NK-92 treated with Interleukin-12 subunit alpha and Interleukin-12 subunit beta, amount 100 ng/mL, for 24 hours (cell line): Measurements from ENCODE around the gene TAF15.

ENCODE experiments used
- DNase-seq: peaks from one replicate; lab custom pipeline; 2025; lab: John Stamatoyannopoulos, UW

TAF15 gene

DNA sequence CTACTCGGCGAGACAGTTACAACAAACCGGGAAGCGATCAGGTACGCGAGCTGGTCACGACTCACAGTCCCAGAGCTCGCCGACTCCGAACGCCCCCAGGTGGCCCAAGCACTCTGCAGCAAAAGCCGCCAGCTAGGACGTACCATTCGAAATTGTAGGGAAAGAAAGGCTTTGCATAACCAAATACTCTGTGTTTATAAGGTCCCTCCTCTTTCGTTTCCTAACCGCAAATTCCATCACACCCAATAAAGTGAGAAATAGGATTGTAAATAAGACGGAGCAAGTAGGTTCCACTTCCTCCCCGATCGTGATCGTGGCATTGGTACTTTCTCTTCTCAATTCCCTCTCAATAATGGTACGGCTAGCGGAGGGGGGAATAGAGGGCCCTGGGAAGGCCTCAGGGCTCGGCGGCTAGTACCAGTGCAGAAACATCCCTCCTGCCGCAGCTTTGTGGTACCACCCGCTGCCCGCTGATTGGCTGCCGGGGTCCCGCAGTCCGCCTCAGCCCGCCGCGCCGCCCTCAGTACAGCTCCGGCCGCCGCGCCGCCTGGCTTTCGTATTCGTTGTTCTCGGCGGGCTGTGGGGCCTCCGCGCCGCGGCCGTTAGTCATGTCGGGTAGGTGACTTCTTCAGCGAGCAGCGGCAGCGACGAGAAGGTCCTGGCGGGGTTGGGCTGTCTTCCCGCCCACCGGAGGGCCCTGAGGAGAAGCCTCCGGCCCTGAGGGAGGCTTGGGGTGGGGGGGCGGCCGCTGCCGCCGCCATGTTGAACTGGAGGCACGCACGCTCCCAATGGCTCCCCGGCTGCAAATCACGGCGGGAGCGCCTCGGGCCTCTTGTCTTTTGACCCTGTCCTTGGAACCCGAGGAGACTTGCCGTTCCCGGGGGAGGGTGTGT lies at the start of gene TAF15:
Gene TAF15 (plus strand): TSS at position 523 of the 893 bp plus-strand sequence. CDS start 86 bp downstream, at position 609.
- peak; percentile 94 for DNase-seq

DNA sequence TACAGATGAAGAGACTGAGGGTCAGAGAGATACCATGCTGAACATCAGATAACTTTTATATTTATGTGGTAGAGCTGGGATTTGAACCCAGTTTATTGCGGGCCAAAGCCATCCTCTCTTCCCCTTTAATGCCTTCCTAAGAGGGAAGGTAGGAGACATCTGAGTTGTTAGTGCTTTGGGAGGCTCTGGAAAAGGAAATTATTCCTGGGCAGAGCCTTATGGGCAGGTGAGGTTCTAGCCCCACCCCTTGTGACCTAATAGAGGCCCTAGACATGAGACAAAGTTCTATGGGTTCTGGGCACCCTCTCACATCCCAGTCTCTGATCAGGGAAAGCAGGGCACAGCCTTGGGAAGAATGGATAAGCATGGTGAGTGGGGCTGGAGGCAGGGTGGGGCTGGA lies 48.7 kb upstream of the TAF15 start, which contains the start of gene C17orf50:
Gene C17orf50 (plus strand): TSS at position 301 of the 400 bp plus-strand sequence. CDS start 55 bp downstream, at position 356.
- no peak for DNase-seq

DNA sequence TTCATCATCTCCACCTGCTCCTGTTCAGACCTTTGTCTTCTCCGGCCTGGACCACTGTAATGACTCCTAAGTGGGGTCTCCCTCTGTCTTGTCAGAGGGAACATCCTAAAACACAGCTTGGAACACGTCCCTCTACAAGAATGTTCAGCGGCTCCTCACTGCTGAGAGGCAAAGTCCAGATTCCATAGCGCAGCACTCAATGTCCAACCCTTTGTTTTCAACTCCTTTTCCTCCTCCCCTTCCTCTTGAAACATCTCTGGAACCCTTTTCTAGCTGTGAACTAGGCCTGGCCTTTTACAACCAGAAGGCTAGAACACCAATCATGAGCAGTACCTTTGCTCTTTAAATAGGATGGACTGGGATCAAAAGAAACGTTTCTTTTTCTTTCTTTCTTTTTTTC lies 47.7 kb upstream of the TAF15 start:
- DNase-seq, result no peak

DNA sequence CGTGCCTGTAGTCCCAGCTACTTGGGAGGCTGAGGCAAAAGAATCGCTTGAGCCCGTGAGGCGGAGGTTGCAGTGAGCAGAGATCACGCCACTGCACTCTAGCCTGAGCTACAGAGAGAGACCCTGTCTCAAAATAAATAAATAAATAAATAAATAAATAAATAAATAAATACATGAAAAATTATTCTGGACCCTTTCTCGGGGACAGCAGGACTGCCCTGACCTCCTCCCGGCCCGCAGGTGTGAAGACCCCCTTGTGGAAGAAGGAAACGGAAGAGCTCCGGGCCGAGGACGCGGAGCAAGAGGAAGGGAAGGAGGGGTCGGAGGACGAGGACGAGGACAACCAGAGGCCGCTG lies 45.5 kb upstream of the TAF15 start:
- no peak for DNase-seq

DNA sequence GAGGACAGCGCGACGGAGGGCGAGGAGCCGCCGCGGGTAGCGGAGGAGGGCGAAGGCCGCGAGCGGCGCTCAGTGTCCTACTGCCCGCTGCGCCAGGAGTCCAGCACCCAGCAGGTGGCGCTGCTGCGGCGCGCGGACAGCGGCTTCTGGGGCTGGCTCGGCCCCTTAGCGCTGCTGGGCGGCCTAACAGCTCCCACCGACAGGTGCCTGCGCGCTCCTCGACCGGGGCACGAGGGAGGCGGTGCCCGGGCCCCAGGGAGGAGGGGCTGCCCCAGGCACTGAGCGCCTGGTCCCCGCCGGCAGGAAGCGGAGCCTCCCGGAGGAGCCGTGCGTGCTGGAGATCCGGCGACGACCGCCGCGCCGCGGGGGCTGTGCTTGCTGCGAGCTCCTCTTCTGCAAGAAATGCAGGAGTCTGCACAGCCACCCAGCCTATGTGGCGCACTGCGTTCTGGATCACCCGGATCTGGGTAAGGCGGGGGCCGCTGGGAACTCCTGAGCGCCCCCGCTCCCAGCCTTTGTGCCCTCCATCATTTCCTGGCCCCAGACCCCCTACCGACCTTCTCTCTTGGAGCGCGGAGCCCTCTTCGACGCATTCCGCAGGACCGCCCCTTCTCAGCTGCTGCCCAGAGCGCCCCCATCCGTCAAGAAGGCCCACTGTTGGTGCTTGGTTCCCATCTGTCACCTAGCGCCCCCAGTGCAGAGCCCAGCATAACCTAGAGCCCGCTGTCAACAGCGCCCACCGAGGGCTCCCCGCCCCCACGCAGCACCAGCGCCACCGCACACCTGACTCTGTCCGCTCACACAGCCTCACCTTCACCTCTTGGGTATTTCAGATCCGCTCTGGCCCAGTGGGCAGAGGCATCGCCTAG lies 44.9 kb upstream of the TAF15 start:
- DNase-seq, result peak; percentile 66

DNA sequence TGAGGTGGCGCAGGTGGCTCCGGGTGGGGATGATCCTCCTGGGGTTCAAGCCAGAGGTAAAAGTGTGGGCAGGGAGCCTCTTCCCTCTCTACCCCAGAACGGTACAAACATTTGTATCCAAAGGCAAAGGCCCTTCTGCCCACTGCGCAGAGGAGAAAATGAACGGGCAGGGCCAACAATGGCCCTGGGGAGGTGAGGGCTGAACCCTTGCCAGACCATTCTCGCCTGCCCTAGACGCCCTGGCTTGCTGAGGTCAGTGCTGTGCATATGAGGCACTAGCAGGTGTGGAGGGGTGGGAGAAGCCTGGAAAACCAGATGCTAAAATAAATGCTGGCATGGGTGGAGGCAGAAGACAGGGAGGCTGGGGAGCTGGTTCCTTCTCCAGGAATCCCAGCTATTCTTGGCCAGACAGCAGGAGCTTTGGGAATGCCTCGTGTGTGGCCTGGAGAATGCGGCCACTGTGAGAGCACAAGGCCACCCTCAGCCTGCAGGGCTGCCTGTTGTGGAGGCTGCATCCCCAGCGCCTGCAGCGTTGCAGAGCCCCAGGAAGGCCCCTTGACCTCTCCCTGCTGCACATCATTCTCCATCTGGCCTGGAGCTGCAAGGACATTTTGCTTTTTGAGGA lies 44.1 kb upstream of the TAF15 start:
- DNase-seq, result no peak

DNA sequence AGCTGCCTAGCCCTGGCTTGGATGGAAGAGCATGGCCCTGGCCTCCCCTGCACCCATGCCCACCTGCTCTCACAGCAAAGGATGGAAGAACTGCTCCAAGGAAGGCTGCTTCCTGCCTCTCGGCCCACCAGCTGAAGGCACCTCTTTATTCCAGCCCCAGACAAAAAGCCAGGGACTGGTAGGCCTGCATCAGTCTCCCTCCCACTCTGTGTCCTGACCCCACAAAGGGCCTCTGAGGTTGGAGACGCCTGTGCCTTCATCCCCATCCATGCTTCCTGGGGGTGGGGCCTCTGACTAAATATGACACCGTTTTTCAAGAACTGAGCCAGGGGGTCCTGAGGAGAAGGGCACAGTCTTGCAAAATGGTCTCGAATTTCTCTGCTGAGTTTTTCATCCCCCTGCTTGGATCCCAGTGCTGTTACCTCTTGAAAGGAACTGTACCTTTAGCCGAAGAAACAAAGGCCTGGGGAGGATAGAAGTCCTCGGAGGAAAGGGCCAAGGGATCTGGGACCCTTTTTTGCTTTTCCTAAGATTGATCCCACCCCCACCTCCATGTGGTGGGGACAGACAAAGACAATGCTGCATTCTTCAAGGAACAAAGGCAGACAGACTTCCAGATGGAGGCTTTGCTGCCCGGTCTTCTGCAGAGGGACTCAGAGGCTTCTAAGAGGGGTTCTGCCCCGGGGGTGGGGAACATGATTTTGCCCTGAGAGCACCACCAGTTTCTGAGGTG lies 43.4 kb upstream of the TAF15 start:
- no peak for DNase-seq

DNA sequence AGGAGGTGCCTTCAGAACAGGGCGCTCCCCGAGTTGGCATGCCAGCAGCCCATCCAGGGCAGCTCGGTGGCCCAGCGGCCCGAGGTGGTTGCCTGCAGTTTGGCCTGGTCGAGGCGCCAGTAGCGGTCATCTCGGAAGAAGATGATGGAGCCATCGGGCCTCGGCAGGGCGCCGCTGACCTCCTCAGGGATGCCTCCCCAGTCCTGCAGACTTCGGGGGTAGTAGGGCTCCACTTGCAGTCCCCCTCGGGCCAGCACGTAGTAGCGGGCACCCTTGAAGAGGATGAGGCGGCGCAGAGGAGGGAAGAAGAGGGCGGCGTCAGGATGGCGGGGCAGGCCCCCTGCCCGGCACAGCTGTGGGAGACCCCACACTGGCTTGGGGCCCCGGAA lies 42.8 kb upstream of the TAF15 start:
- no peak for DNase-seq

DNA sequence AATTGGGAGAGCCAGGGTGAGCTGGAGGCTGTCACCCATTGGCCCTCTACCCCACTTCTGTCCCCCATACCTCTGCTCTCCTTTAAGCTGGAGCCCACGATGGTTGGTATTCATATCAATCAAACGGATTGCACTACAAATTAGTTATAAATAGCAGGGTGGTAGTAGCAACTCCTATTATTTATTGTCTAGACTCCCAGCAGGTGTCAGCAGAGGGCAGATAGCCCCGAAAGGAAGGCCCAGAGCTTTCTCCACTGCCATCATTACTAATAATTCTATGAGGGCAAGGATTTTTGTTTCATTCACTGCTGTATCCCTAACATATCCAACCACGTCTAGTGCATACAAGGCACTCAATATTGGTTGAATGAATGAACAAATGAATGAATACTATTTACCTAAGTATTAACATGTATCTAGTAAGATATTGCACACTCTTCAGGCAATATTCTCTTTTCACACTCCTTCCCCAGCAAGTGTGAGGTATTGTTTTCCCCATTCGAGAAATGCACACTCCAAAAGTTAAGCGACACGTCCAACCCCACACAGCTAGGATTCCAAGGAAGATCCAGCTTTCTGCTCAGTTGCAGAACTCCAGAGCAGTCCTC lies 42.3 kb upstream of the TAF15 start:
- DNase-seq, result no peak

DNA sequence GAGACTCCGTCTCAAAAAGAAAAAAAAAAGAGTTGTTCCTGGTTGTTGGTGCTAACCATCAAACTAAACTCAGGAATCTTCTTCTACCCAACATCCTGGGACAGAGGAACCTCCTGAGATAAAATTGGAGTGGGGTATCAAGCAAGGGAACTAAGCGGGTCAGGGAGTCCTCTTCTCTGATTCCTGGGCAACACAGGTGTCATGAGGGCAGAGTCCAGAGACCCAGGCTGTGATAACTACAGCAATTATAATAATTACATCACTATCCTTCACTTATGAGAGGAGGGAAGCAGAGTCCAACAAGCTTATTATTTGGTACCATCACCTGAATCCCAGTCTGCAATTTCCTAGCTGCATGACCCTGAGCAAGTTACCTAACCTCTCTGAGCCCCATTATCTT lies 40.5 kb upstream of the TAF15 start:
- no peak for DNase-seq

DNA sequence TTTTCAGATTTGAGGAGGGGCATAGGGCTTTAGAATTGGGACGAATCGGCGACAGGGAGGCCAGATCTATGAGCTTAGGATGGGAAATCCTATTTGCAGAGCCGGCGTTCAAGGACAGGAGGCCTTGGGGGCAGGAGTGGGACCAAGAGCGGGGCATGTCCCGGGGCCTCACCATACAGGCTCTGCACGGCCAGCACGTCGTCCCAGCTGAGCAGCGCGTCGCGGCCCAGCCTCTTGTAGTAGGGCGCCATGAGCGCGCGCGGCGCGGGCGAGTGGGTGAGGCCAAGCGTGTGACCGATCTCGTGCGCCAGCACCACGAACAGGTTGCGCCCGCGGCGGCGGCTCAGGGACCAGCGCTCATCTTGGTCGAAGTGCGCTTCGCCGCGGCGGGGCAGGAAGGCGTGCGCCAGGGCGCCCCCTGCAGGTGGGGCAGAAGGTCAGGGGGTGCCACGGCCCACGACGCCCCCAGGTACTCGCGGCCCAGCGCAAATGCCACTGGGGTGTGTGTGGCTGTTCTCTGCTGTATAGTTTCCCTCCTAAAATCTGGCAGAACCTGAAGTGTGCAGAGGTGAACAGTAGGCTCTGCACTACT lies 39.3 kb upstream of the TAF15 start:
- DNase-seq, result no peak

DNA sequence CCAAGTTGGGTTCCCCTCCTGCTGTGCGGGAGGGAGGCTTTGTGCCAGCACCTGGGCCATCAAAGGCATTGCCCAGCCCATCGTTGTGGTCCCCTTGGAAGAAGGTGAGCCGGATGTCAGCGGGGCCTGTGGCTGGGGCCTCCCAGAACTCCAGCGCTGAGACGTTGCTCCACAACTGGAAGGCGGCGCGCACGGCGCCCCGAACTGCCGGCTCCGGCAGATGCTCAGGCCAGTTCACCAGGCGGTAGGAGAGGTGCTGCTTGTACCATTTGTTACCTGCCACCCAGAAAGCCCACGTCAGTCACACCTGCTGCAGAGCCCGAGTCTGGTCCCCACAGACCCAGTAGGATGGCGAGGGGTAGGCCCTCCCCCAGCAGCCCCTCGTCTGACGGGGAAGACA lies 36.2 kb upstream of the TAF15 start:
- DNase-seq, result no peak

DNA sequence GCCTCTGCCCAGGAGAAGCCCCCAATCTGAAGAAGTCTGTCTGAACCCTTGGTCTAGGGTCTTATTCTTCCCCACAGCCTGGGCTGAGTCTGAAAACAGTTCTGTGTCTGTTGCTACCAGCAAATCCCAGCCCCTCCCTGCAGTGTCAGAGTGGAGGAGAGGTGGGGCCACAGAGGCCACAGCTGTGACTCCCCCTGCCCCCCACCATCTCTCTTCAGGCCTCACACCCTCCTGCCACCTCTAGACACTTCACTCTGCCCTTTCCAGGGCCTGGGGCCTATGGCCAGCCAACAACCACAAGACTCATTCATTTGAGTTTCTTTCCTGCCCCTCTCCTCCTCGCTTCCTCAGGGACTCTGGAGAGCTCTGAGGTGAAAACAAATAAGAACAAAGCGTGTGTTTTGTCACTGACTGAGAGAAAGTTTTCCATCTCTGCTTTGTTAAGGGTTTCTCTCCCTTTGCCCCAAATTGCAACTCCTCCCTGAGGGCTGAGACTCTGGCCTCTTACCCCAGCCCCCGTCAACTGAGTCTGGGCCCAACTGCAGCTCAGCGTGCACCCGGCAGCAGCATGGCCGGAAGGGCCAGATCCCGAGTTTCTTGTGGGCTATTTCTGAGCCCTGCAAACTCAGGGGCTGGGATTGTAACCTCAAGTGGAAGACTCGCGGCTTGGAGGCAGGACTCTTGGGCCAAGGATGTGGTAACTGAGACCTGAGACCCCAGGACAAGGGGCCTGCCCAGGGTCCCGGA lies 35.4 kb upstream of the TAF15 start:
- no peak for DNase-seq

DNA sequence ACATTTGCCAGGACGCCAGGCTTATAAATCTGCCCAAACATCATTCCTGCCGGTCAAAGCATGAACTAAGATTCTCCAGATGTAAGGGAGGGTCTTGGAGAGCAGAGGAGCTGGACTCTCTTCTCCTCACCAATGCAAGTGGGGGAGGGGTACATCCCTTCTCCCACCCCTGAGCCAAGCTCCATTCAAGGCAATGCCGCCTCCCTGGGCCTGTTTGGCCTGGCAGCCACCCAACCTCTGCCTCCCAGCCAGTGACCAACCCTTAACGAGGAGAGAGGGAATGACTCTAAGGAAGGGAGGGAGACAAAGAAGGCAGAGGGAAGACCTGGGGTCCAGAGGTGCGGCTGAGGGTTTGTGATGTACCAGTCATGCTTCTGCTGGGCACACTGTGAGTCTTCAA lies 34.8 kb upstream of the TAF15 start:
- DNase-seq, result no peak

DNA sequence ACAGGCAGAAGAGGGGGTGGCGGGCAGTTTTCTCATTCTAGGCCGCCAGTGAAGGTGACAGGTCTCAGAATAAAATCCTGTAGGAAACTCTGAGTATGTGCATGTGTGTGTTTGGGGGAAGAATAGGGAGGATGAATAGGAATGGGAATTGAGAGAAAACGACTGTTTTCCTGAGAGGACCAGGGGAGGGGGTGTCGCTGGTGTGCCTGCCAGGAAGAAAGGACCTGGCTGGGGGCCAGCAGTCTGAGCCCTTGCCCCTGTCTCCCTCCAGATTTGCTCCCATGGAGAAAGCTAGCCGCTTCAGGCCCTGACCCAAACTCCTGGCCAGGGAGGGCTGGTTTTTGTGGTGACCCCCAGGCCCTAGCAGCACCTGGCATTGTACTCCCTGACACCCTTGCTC lies 34.2 kb upstream of the TAF15 start:
- DNase-seq, result no peak

DNA sequence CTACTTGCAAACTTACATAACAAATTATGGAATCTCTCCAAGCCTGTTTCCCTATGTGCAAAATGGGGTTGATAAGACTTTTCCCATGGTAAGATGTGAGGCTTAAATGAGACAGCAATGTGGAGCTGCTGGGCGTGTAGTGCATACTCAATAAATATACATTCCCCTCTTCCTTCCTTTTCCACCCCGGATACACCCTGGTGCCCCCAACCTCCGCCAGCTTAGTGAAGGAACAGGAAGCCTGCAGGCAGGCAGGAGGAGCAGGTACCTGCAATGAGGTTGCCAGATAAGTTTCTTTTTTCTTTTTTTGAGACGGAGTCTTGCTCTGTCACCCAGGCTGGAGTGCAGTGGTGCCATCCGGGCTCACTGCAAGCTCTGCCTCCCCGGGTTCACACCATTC lies 33.7 kb upstream of the TAF15 start:
- no peak for DNase-seq

DNA sequence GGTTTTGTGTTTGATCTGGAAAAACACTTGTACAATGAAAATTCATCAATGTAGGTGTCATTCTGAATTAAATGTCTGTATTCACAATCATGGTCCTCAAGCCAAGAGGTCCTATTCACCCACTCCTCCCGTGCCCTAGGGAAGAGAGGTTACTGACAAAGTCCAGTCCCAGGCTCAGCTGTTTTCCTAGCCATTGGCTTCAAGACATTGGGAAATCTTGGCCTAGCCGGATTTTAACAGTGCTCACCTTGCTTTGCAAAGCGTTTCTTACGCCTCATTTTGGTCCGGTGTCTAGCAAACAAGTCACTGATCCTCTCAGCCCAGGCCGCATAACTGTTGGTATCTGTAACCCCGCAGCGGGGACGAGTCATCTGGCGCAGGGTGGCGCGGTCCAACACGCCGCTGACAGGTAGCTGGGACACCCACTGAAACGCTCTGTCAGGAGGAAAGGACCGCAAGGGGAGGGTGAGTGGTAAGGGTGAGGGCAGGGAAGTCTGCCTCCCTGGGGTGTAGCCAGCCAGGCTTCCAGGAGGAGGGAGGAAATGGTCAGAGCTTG lies 30.6 kb upstream of the TAF15 start:
- DNase-seq, result no peak

DNA sequence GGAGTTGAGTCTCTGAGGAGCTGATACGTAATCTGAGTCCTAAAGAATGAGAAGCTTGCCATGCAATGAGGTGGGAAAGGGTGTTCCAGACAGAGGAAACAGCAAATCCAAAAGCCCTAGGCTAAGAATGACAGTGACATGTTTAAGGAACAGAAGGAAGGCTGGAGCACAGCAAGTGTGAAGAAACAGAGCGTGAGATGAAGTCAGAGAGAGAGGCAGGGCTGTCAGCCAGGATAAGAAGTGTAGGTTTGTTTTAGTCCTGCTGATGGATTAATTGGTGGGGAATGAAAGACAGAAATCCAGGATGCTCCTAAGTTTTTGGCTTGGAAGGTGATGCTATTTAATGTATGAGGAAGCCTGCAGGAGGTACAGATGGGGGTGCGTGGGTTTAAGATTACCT lies 28.3 kb upstream of the TAF15 start:
- no peak for DNase-seq

DNA sequence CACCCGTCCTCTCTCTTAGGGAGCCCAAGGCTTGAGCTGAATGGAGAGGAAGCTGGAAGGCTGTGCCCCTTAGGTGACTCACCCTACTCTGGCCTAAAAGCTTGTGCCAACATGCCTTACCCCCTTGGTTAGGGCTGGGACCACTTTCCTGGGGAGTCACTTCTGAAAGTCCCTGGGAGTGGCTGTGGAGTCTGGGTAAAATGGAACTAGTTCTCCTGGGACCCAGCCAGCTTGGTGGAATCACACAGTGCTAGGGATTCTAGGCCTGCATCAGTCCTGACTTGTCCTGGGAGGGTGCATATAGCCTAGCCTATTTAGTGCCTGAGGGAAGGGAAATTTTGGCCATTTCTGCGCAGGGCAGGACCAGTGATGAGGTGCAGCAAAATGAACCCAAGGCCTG lies 24.4 kb upstream of the TAF15 start:
- no peak for DNase-seq

DNA sequence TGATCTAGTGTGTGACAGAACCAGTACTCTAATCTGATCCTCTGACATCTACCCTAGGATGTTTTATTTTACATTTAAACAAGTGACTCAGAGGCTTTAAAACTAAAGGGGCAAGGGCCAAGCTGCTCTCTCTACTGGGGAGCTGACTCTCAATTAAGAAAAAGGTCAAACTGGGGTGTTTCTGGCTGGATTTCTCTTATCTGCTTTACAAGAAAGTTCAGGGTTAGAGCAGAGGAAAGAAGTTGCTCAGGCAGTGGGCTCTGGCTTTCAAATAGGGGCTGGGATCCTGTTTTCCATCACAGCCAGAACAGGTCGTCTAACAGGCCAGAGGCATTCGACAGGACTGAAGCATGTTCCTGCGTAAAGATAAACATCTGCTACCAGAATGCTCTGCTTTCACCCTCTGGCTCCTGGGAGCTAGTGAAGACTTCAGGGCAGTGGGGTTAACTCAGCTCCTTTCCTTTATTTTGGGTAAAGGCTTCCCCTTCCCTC lies 22.3 kb upstream of the TAF15 start:
- DNase-seq, result no peak
